ENCODE results near the gene TEAD1.
"Not testable (repeated sequence)": the region's sequence is repeated elsewhere in the genome, so short reads cannot be mapped to it uniquely, and the experiment has no call there.

The TEAD1 gene

GRCh38 chr11:12864316-12865156 is 190.3 kb downstream of the TEAD1 start:
- DNase-seq (ENCODE audit: low spot score), result peak; percentile 26

GRCh38 chr11:12865863-12866595 is 191.8 kb downstream of the TEAD1 start:
- no peak for DNase-seq (ENCODE audit: low spot score)

GRCh38 chr11:12867531-12867930 is 193.3 kb downstream of the TEAD1 start:
- no peak for DNase-seq (ENCODE audit: low spot score)

GRCh38 chr11:12868315-12869073 is 194.3 kb downstream of the TEAD1 start:
- peak; percentile 28 for DNase-seq (ENCODE audit: low spot score)

GRCh38 chr11:12871241-12871640 is 197.0 kb downstream of the TEAD1 start:
- DNase-seq (ENCODE audit: low spot score), result no peak

- no peak for DNase-seq (ENCODE audit: low spot score)
Measured at GRCh38 chr11:12871788-12872321, 197.6 kb downstream of the TEAD1 start.

- DNase-seq (ENCODE audit: low spot score), result no peak
Measured at GRCh38 chr11:12876340-12876739, 202.1 kb downstream of the TEAD1 start.

GRCh38 chr11:12876988-12877387 is 202.8 kb downstream of the TEAD1 start:
- no peak for DNase-seq (ENCODE audit: low spot score)

- DNase-seq (ENCODE audit: low spot score), result not testable (repeated sequence)
Measured at GRCh38 chr11:12877508-12877907, 203.3 kb downstream of the TEAD1 start.

- DNase-seq (ENCODE audit: low spot score), result no peak
Measured at GRCh38 chr11:12880327-12880726, 206.1 kb downstream of the TEAD1 start.

GRCh38 chr11:12882670-12883069 is 208.4 kb downstream of the TEAD1 start:
- no peak for DNase-seq (ENCODE audit: low spot score)

- DNase-seq (ENCODE audit: low spot score), result no peak
Measured at GRCh38 chr11:12884751-12885318, 210.6 kb downstream of the TEAD1 start.

GRCh38 chr11:12885717-12886239 is 211.6 kb downstream of the TEAD1 start:
- no peak for DNase-seq (ENCODE audit: low spot score)

GRCh38 chr11:12886508-12886907 is 212.3 kb downstream of the TEAD1 start:
- no peak for DNase-seq (ENCODE audit: low spot score)

- peak; percentile 86 for DNase-seq (ENCODE audit: low spot score)
Measured at GRCh38 chr11:12888525-12889158, 214.4 kb downstream of the TEAD1 start.

- peak; percentile 52 for DNase-seq (ENCODE audit: low spot score)
Measured at GRCh38 chr11:12889243-12889642, 215.0 kb downstream of the TEAD1 start.

- no peak for DNase-seq (ENCODE audit: low spot score)
Measured at GRCh38 chr11:12890476-12890875, 216.3 kb downstream of the TEAD1 start.

- DNase-seq (ENCODE audit: low spot score), result peak; percentile 58
Measured at GRCh38 chr11:12893787-12894672, 219.8 kb downstream of the TEAD1 start.

GRCh38 chr11:12897390-12897789 is 223.2 kb downstream of the TEAD1 start:
- DNase-seq (ENCODE audit: low spot score), result peak; percentile 51

- no peak for DNase-seq (ENCODE audit: low spot score)
Measured at GRCh38 chr11:12897867-12898266, 223.6 kb downstream of the TEAD1 start.

Measured in pons (tissue), 1 donor.